OCI-LY3 (cell line): Measurements from ENCODE around the gene LRCH1.

Source experiments
- H2AFZ ChIP-seq: fragments of 200-600, 300-600 bp; shearing (Covaris generic); 2 replicates; pipeline ENCODE4 v1.6.0; 2014; ENCODE audit warnings: antibody characterized with exemption, low read depth, low read length
- H3K27ac ChIP-seq: fragments of 200-600, 300-600 bp; sonication (generic); 2 replicates; pipeline ENCODE4 v1.5.1; 2014; ENCODE audit warnings: mild to moderate bottlenecking, low read length, moderate library complexity, mixed read lengths
- H3K27me3 ChIP-seq: fragments of 200-600, 300-600 bp; sonication (generic); 2 replicates; pipeline ENCODE4 v1.6.1; 2014; ENCODE audit warnings: low read depth, low read length, mixed read lengths
- H3K36me3 ChIP-seq: fragments of 200-600, 300-600 bp; sonication (generic); replicated peaks from 2 replicates; pipeline ENCODE3; 2014; ENCODE audit warnings: low read depth, low read length, mixed read lengths
- H3K4me1 ChIP-seq: fragments of 300-600, 200-600 bp; sonication (generic); 2 replicates; pipeline ENCODE4 v1.6.1; 2014; ENCODE audit warnings: low read length, mixed read lengths
- H3K4me2 ChIP-seq: fragments of 200-600, 300-600 bp; sonication (generic); 2 replicates; pipeline ENCODE4 v1.6.1; 2014; ENCODE audit warnings: low read length, mixed read lengths
- H3K4me3 ChIP-seq: fragments of 300-600, 200-600 bp; sonication (generic); 2 replicates; pipeline ENCODE4 v1.5.1; 2014; ENCODE audit warnings: antibody characterized with exemption, mild to moderate bottlenecking, low read length, moderate library complexity
- H3K79me2 ChIP-seq: fragments of 300-600, 200-600 bp; shearing (Covaris generic); 2 replicates; pipeline ENCODE4 v1.6.1; 2014; ENCODE audit warnings: mild to moderate bottlenecking, low read length, mixed read lengths
- H3K9ac ChIP-seq: fragments of 300-600, 200-600 bp; shearing (Covaris generic); 2 replicates; pipeline ENCODE4 v1.6.0; 2014; ENCODE audit warnings: mild to moderate bottlenecking, low read length, moderate library complexity
- H3K9me3 ChIP-seq: fragments of 200-600, 300-600 bp; shearing (Covaris generic); 2 replicates; pipeline ENCODE4 v1.6.1; 2014; ENCODE audit warnings: low read length, mixed read lengths; ENCODE audit not compliant: insufficient read depth
- H4K20me1 ChIP-seq: fragments of 200-600, 300-600 bp; sonication (generic); 2 replicates; pipeline ENCODE4 v1.6.1; 2016; ENCODE audit warnings: low read length, mixed read lengths; ENCODE audit not compliant: insufficient read depth
- CTCF ChIP-seq: fragments of 200-600, 300-600 bp; sonication (generic); IDR thresholded peaks from 2 replicates; pipeline ENCODE4 v1.5.1; 2014; ENCODE audit warnings: antibody characterized with exemption, low read length, low read depth
- EZH2phosphoT487 ChIP-seq: fragments of 200-600 bp; shearing (Covaris generic); IDR thresholded peaks from 2 replicates; pipeline ENCODE4 v1.6.1; 2018; ENCODE audit warnings: antibody characterized with exemption, mixed run types, low read depth

LRCH1 gene

GRCh38 chr13:46520166-46520565, 32.8 kb upstream of the LRCH1 start:
- Histone ChIP-seq H3K4me2 (no peak overlapping the region), H3K79me2 (no peaks in the 10 kb centered on the region), H3K4me1 (peaks cover 31% of the 10 kb centered on the region), H3K9ac (no peak overlapping the region), H3K4me3 (no peak overlapping the region), H3K9me3 (peaks cover 10% of the 10 kb centered on the region; the same call in 1 of the 2 replicates), H3K27ac (no peak overlapping the region), H4K20me1 (no peaks in the 10 kb centered on the region), H3K27me3 (no peaks in the 10 kb centered on the region), H2AFZ (no peak overlapping the region), H3K36me3 (peaks cover 2% of the 10 kb centered on the region)
- no peak for TF ChIP-seq CTCF
- TF ChIP-seq EZH2phosphoT487, result no peak

- TF ChIP-seq EZH2phosphoT487 (no peak), CTCF (no peak)
Measured at GRCh38 chr13:46521486-46521885, 31.5 kb upstream of the LRCH1 start.

GRCh38 chr13:46521921-46522747, 30.8 kb upstream of the LRCH1 start:
- Histone ChIP-seq H3K79me2 (no peaks in the 10 kb centered on the region), H3K4me3 (no peak overlapping the region), H2AFZ (no peak overlapping the region), H3K27ac (no peak overlapping the region), H3K9me3 (peaks cover 7% of the 10 kb centered on the region; the same call in 1 of the 2 replicates), H4K20me1 (no peaks in the 10 kb centered on the region), H3K36me3 (no peaks in the 10 kb centered on the region), H3K9ac (no peak overlapping the region), H3K4me1 (peaks cover 51% of the 10 kb centered on the region), H3K4me2 (no peak overlapping the region), H3K27me3 (no peaks in the 10 kb centered on the region)
- TF ChIP-seq CTCF (no peak), EZH2phosphoT487 (no peak)

More at GRCh38 chr13:46521486-46521885, 31.5 kb upstream of the LRCH1 start:
- Histone ChIP-seq H3K9me3 (peaks cover 7% of the 10 kb centered on the region; the same call in 1 of the 2 replicates), H3K4me2 (no peak overlapping the region), H3K27me3 (no peaks in the 10 kb centered on the region), H3K9ac (no peak overlapping the region), H2AFZ (no peak overlapping the region), H3K27ac (no peak overlapping the region), H3K4me1 (peaks cover 45% of the 10 kb centered on the region), H3K36me3 (no peaks in the 10 kb centered on the region), H3K4me3 (no peak overlapping the region), H3K79me2 (no peaks in the 10 kb centered on the region), H4K20me1 (no peaks in the 10 kb centered on the region)

GRCh38 chr13:46522748-46523030, 30.3 kb upstream of the LRCH1 start:
- H3K9ac ChIP-seq, result no peak overlapping the region
- no peaks in the 10 kb centered on the region for H3K36me3 ChIP-seq
- H3K9me3 ChIP-seq, result peaks cover 7% of the 10 kb centered on the region; the same call in 1 of the 2 replicates
- no peak overlapping the region for H2AFZ ChIP-seq
- no peak overlapping the region for H3K4me3 ChIP-seq
- no peaks in the 10 kb centered on the region for H3K27me3 ChIP-seq
- H3K4me1 ChIP-seq, result peaks cover 57% of the 10 kb centered on the region
- no peak for TF ChIP-seq EZH2phosphoT487
- H4K20me1 ChIP-seq, result no peaks in the 10 kb centered on the region
- H3K79me2 ChIP-seq, result no peaks in the 10 kb centered on the region
- H3K4me2 ChIP-seq, result no peak overlapping the region
- no peak overlapping the region for H3K27ac ChIP-seq
